PC-9 (cell line): ENCODE results near the gene USP34. TPM values are rescaled to one million over a fixed set of nuclear protein-coding genes. Genes with fewer than 3 reads are reported as not detected.
"Not testable (repeated sequence)": the region's sequence is repeated elsewhere in the genome, so short reads cannot be mapped to it uniquely, and the experiment has no call there.

Experiments used
- BruUV-seq: library from RNA; stranded (reverse); fragments of 400-500 nt; replicated peaks from 2 replicates; lab custom pipeline; 2021; lab: Mats Ljungman, UMichigan
- CTCF ChIA-PET: fragments of 300-600 bp; sonication (Branson Sonifier 250); formaldehyde crosslinking; loops from one replicate; lab custom pipeline; 2022; ENCODE audit warnings: antibody characterized with exemption; lab: Charles Lee
- POLR2A ChIA-PET: fragments of 300-600 bp; sonication (Branson Sonifier 250); formaldehyde crosslinking; loops from one replicate; lab custom pipeline; 2022; ENCODE audit warnings: antibody characterized with exemption; ENCODE audit not compliant: unreplicated experiment; lab: Charles Lee
- DNase-seq, 2 experiments: peaks; one replicate each; pipeline versions ENCODE4 v3.0.0 to v3.0.0-alpha.2; 2015 to 2022; ENCODE audit warnings: mixed read lengths in 1 of 2
- H2AFZ ChIP-seq: fragments of 200-600 bp; sonication (generic); 2 replicates; pipeline ENCODE4 v1.8.1; 2017; ENCODE audit warnings: antibody characterized with exemption
- H3F3A ChIP-seq: fragments of 200-600 bp; sonication (generic); 2 replicates; pipeline ENCODE4 v1.8.1; 2017; ENCODE audit warnings: antibody characterized with exemption, mild to moderate bottlenecking, low read depth; ENCODE audit not compliant: insufficient read depth
- H3K27ac ChIP-seq: fragments of 200-600 bp; sonication (generic); 2 replicates; pipeline ENCODE4 v1.6.1; 2016; ENCODE audit warnings: mixed run types
- H3K27me3 ChIP-seq: fragments of 200-600 bp; sonication (generic); 2 replicates; pipeline ENCODE4 v1.6.1; 2016; ENCODE audit warnings: low read depth, mixed run types; ENCODE audit not compliant: insufficient read depth
- H3K36me3 ChIP-seq: fragments of 200-600 bp; sonication (generic); 2 replicates; pipeline ENCODE4 v1.6.1; 2016; ENCODE audit warnings: low read depth, mixed run types
- H3K4me1 ChIP-seq: fragments of 200-600 bp; sonication (generic); replicated peaks from 2 replicates; pipeline ENCODE4 v1.6.1; 2016; ENCODE audit warnings: mixed run types; ENCODE audit not compliant: insufficient read depth
- H3K4me2 ChIP-seq: fragments of 200-600 bp; sonication (generic); 2 replicates; pipeline ENCODE4 v1.6.1; 2017; ENCODE audit warnings: mixed run types
- H3K4me3 ChIP-seq: fragments of 200-600 bp; sonication (generic); 2 replicates; pipeline ENCODE4 v1.6.1; 2016; ENCODE audit warnings: mixed run types
- H3K79me2 ChIP-seq: fragments of 200-600 bp; sonication (generic); 2 replicates; pipeline ENCODE4 v1.6.1; 2017; ENCODE audit warnings: low read depth, mixed run types
- H3K9me2 ChIP-seq: fragments of 200-600 bp; sonication (generic); 2 replicates; pipeline ENCODE4 v1.8.1; 2017; ENCODE audit warnings: mild to moderate bottlenecking; ENCODE audit not compliant: insufficient read depth
- H3K9me3 ChIP-seq: fragments of 200-600 bp; sonication (generic); 2 replicates; pipeline ENCODE4 v1.8.1; 2016; ENCODE audit warnings: low read depth; ENCODE audit not compliant: insufficient read depth
- H4K20me1 ChIP-seq: fragments of 200-600 bp; sonication (generic); 2 replicates; pipeline ENCODE4 v1.8.1; 2017; ENCODE audit not compliant: insufficient read depth
- EZH2 ChIP-seq: fragments of 200-600 bp; sonication (generic); IDR thresholded peaks from 2 replicates; pipeline ENCODE4 v1.8.0; 2017; ENCODE audit warnings: antibody characterized with exemption, low read depth
- intact Hi-C: fragments of 100-400 bp; cut with micrococcal nuclease; formaldehyde crosslinking; loops from one replicate; pipeline ENCODE4 v1.10.0; 2022; ENCODE audit not compliant: unreplicated experiment
- total RNA-seq: library from RNA; stranded (reverse); gene quantifications from 2 replicates; pipeline ENCODE4 v1.2.3, GENCODE V29; 2021
- TF ChIP-seq, protein P1 (sequence below): fragments of 200-600 bp; sonication (generic); conservative IDR thresholded peaks from 2 replicates; pipeline ENCODE4 v1.6.1; 2017; ENCODE audit warnings: mixed run types, antibody characterized with exemption, mild to moderate bottlenecking, moderate library complexity

Gene USP34
- total RNA-seq, 1 experiment from 2014 or later = 120 TPM

DNA sequence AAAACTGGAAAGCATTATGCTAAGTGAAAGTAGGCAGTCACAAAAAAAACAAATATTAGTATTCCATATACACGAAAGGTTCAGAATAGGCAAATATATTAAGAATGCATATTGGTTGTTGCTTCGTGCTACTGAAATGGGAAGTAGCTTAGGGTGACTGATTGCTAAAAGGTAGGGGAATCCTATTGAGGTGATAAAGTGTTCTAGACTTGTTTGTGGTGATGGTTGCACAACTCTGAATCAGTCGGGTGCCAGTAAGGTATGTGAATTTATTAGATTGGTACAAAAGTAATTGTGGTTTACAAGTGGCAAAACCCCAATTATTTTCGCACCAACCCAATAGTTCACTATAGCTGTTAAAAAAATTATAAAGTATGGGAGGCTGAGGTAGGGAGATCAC lies 20.7 kb downstream of the USP34 start:
- intact Hi-C loops = no loop called here
- Histone ChIP-seq H3K4me2 (no peak overlapping the region), H3K79me2 (peaks cover 98% of the 10 kb centered on the region), H3K4me1 (no peaks in the 10 kb centered on the region), H3K9me3 (no peaks in the 10 kb centered on the region), H3K27me3 (no peaks in the 10 kb centered on the region), H3K9me2 (no peaks in the 10 kb centered on the region), H4K20me1 (peaks cover 69% of the 10 kb centered on the region), H3K36me3 (no peaks in the 10 kb centered on the region), H3K27ac (no peak overlapping the region), H3K4me3 (no peak overlapping the region), H2AFZ (no peak overlapping the region), H3F3A (peaks cover 3% of the 10 kb centered on the region; the same call in 1 of the 2 replicates)
- TF ChIP-seq EZH2 = no peak
- TF ChIP-seq, protein P1, sequence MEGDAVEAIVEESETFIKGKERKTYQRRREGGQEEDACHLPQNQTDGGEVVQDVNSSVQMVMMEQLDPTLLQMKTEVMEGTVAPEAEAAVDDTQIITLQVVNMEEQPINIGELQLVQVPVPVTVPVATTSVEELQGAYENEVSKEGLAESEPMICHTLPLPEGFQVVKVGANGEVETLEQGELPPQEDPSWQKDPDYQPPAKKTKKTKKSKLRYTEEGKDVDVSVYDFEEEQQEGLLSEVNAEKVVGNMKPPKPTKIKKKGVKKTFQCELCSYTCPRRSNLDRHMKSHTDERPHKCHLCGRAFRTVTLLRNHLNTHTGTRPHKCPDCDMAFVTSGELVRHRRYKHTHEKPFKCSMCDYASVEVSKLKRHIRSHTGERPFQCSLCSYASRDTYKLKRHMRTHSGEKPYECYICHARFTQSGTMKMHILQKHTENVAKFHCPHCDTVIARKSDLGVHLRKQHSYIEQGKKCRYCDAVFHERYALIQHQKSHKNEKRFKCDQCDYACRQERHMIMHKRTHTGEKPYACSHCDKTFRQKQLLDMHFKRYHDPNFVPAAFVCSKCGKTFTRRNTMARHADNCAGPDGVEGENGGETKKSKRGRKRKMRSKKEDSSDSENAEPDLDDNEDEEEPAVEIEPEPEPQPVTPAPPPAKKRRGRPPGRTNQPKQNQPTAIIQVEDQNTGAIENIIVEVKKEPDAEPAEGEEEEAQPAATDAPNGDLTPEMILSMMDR = no peak
- ChIA-PET POLR2A (no interaction called here), CTCF (no interaction called here)
- DNase-seq = no peak
- no TSS peak for BruUV-seq

DNA sequence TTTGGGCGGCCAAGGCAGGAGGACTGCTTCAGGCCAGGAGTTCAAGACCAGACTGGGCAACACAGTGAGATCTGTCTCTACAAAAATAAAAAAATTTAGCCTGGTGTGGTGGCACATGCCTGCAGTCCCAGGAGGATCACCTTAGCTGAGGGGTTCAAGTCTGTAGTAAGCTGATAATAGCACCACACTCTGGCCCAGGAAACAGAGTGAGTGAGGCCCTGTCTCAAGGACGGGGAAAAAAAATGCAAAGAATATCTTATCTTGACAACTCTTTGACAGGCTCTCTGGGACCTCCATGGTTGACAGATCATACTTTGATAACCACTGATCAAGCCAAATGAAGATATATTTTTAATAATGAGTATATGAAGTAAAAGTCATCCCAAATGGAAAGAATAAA lies 22.7 kb downstream of the USP34 start:
- Histone ChIP-seq H3K27ac (no peak overlapping the region), H3K4me1 (no peaks in the 10 kb centered on the region), H3K4me2 (no peak overlapping the region), H3K9me2 (no peaks in the 10 kb centered on the region), H2AFZ (no peak overlapping the region), H3K27me3 (no peaks in the 10 kb centered on the region), H3K79me2 (peaks cover 98% of the 10 kb centered on the region), H3F3A (peaks cover 6% of the 10 kb centered on the region; the same call in 1 of the 2 replicates), H3K4me3 (no peak overlapping the region), H3K36me3 (0 out of 2 replicates have a peak, but pooled peaks cover 4% of the 10 kb centered on the region), H4K20me1 (peaks cover 77% of the 10 kb centered on the region), H3K9me3 (no peaks in the 10 kb centered on the region)
- intact Hi-C loops = no loop called here
- CTCF ChIA-PET = no interaction called here
- no peak for TF ChIP-seq EZH2
- TF ChIP-seq, protein P1 = no peak
- no peak for DNase-seq
- POLR2A ChIA-PET = no interaction called here
- no TSS peak for BruUV-seq

DNA sequence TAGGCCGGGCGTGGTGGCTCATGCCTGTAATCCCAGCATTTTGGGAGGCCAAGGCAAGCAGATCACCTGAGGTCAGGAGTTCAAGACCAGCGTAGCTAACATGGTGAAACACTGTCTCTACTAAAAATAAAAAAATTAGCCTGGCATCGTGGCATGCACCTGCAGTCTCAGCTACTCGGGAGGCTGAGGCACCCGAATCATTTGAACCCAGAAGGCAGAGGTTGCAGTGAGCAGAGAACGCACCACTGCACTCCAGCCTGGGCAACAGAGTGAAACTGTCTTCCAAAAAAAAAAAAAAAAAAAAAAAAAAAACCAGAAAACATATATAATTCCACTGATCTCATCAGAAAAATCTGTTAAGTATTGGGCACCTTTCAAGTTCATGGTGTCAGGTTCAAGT lies 23.9 kb downstream of the USP34 start:
- not testable (repeated sequence) for BruUV-seq, H3K27ac ChIP-seq

More for the DNA sequence above, 23.9 kb downstream of the USP34 start:
- H3K9me3 ChIP-seq, H3K4me2 ChIP-seq, H3K9me2 ChIP-seq, POLR2A ChIA-PET, H3K4me3 ChIP-seq, H3K4me1 ChIP-seq, H3K27me3 ChIP-seq, DNase-seq, H2AFZ ChIP-seq, intact Hi-C loops, H3K36me3 ChIP-seq: not testable (repeated sequence)
- H3F3A ChIP-seq = peaks cover 10% of the 10 kb centered on the region; the same call in 1 of the 2 replicates
- H4K20me1 ChIP-seq = peaks cover 82% of the 10 kb centered on the region
- H3K79me2 ChIP-seq = peaks cover 98% of the 10 kb centered on the region
- CTCF ChIA-PET = interaction anchor here (0.6 kb wide), 1 partner anchor 182 kb away, joined by 3 read pairs; no protein-coding TSS in a partner anchor
